Measurements from ENCODE around the gene SCAF4. TPM values are rescaled to one million over a fixed set of nuclear protein-coding genes. Genes with fewer than 3 reads are reported as not detected.

SCAF4 gene
- total RNA-seq, 4 donors from 2014 or later, result 23.6 to 41.5 (median 29.3) TPM

DNA sequence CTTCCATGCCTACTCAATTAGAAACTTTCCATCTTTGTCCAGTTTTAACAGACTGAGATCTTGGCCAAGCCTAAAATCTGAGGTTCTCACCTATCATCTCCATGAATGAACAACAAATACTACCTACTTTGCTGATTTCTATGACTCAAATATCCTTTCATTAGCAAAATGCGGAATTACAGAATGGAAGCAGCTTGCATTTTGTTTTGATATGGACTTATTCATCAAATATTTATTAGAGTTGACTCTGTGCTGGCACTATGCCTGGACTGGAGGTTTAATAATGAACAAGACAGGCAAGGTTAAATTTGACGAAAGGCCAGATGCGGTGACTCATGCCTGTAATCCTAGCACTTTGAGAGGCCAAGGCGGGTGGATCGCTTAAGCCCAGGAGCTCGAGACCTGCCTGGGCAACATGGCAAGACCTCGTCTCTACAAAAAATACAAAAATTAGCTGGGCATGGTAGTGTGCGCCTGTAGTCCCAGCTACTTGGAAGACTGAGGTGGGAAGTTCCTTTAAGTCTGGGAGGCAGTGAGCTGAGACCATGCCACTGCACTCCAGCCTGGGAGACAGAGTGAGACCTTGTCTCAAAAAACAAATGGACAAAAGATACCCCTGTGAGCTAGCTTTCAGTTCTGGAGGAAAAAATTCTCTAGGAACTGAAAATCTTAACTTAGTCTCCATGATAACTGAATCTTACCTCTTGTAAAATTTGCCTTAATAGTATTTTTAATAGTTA is 101.8 kb downstream of the SCAF4 start:
- Histone ChIP-seq H3K4me1 (no peaks in the 10 kb centered on the region), H3K27ac (no peak overlapping the region), H3K9me3 (no peaks in the 10 kb centered on the region), H3K36me3 (no peaks in the 10 kb centered on the region), H3K27me3 (no peaks in the 10 kb centered on the region), H3K4me3 (no peak overlapping the region)
- no peak for DNase-seq (ENCODE audit: low spot score in 2 of 2)
- TF ChIP-seq EP300 (IDR thresholded peaks at IDR 0.05) (no peak), POLR2AphosphoS5 (IDR thresholded peaks at IDR 0.05) (no peak), POLR2A (IDR thresholded peaks at IDR 0.05) (no peak)
- TF ChIP-seq, protein P1, sequence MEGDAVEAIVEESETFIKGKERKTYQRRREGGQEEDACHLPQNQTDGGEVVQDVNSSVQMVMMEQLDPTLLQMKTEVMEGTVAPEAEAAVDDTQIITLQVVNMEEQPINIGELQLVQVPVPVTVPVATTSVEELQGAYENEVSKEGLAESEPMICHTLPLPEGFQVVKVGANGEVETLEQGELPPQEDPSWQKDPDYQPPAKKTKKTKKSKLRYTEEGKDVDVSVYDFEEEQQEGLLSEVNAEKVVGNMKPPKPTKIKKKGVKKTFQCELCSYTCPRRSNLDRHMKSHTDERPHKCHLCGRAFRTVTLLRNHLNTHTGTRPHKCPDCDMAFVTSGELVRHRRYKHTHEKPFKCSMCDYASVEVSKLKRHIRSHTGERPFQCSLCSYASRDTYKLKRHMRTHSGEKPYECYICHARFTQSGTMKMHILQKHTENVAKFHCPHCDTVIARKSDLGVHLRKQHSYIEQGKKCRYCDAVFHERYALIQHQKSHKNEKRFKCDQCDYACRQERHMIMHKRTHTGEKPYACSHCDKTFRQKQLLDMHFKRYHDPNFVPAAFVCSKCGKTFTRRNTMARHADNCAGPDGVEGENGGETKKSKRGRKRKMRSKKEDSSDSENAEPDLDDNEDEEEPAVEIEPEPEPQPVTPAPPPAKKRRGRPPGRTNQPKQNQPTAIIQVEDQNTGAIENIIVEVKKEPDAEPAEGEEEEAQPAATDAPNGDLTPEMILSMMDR (IDR thresholded peaks at IDR 0.05), result no peak
- 50% methylated on average over 8 of the region's 8 CpGs for WGBS

DNA sequence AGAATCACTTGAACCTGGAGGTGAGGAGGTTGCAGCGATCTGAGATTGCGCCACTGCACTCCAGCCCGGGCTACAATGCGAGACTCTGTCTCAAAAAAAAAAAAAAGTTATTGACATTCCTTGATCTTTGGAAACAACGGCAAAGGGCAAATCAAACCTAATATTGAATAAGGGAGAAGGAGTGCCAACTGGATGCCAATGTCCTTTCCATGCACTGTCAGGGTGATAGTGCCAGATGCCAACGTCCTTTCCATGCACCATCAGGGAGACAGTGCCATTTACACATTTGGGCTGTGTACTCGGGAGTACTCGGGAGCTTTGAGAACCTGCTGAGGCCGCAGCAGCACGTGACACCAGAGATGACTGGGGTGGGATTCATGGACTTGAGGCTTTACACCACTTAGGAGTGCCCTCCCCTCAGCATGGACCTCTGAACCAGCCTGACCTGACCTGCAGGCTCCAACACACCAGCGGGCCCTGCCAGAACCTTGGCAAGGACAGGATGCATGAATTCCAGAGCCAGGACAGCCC is 106.9 kb downstream of the SCAF4 start:
- no peak for DNase-seq (ENCODE audit: low spot score in 2 of 2)
- Histone ChIP-seq H3K4me1 (no peaks in the 10 kb centered on the region), H3K27me3 (no peaks in the 10 kb centered on the region), H3K9me3 (no peaks in the 10 kb centered on the region), H3K27ac (no peak overlapping the region), H3K36me3 (no peaks in the 10 kb centered on the region), H3K4me3 (no peak overlapping the region)
- no peak for TF ChIP-seq POLR2AphosphoS5 (IDR thresholded peaks at IDR 0.05)
- TF ChIP-seq EP300 (IDR thresholded peaks at IDR 0.05), result no peak
- TF ChIP-seq, protein P1 (IDR thresholded peaks at IDR 0.05), result no peak
- TF ChIP-seq POLR2A (IDR thresholded peaks at IDR 0.05), result no peak
- WGBS, result 81% methylated on average over 11 of the region's 11 CpGs

GRCh38 chr21:31624181-31624580 is 107.7 kb downstream of the SCAF4 start:
- TF ChIP-seq EP300 (IDR thresholded peaks at IDR 0.05) (no peak), POLR2A (IDR thresholded peaks at IDR 0.05) (no peak), POLR2AphosphoS5 (IDR thresholded peaks at IDR 0.05) (no peak)
- TF ChIP-seq, protein P1 (IDR thresholded peaks at IDR 0.05), result no peak
- 77% methylated on average over 3 of the region's 3 CpGs for WGBS
- no peak for DNase-seq (ENCODE audit: low spot score in 2 of 2)
- Histone ChIP-seq H3K36me3 (no peaks in the 10 kb centered on the region), H3K27ac (no peak overlapping the region), H3K4me3 (no peak overlapping the region), H3K27me3 (no peaks in the 10 kb centered on the region), H3K4me1 (no peaks in the 10 kb centered on the region), H3K9me3 (no peaks in the 10 kb centered on the region)

- Histone ChIP-seq H3K9me3 (no peaks in the 10 kb centered on the region), H3K36me3 (no peaks in the 10 kb centered on the region), H3K4me3 (no peak overlapping the region), H3K27me3 (no peaks in the 10 kb centered on the region), H3K4me1 (no peaks in the 10 kb centered on the region), H3K27ac (no peak overlapping the region)
- no peak for TF ChIP-seq POLR2AphosphoS5 (IDR thresholded peaks at IDR 0.05)
- TF ChIP-seq, protein P1 (IDR thresholded peaks at IDR 0.05), result no peak
- no peak for TF ChIP-seq POLR2A (IDR thresholded peaks at IDR 0.05)
- no peak for TF ChIP-seq EP300 (IDR thresholded peaks at IDR 0.05)
- 87% methylated on average over 6 of the region's 6 CpGs for WGBS
- DNase-seq (ENCODE audit: low spot score in 2 of 2), result no peak
These were observed 108.3 kb downstream of the SCAF4 start for GRCh38 chr21:31623664-31624063.

GRCh38 chr21:31622397-31622796 is 109.5 kb downstream of the SCAF4 start:
- 78% methylated on average over 3 of the region's 3 CpGs for WGBS
- H3K4me1 ChIP-seq, result no peaks in the 10 kb centered on the region

More at GRCh38 chr21:31622397-31622796, 109.5 kb downstream of the SCAF4 start:
- Histone ChIP-seq H3K27me3 (no peaks in the 10 kb centered on the region), H3K27ac (no peak overlapping the region), H3K36me3 (no peaks in the 10 kb centered on the region), H3K9me3 (no peaks in the 10 kb centered on the region), H3K4me3 (no peak overlapping the region)
- TF ChIP-seq POLR2AphosphoS5 (IDR thresholded peaks at IDR 0.05) (no peak), EP300 (IDR thresholded peaks at IDR 0.05) (no peak), POLR2A (IDR thresholded peaks at IDR 0.05) (no peak)
- TF ChIP-seq, protein P1 (IDR thresholded peaks at IDR 0.05), result no peak
- no peak for DNase-seq (ENCODE audit: low spot score in 2 of 2)
